Prostate gland (tissue), 2 donors: ENCODE data around the gene FBN2. TPM values are rescaled to one million over a fixed set of nuclear protein-coding genes. Genes with fewer than 3 reads are reported as not detected.

Source experiments
- DNase-seq: peaks from one replicate; pipeline ENCODE4 v3.0.0-alpha.2; 2019; ENCODE audit warnings: low spot score
- H3K27ac ChIP-seq, 2 donors: fragments of 200-600 bp; sonication (generic); 2 replicates each; pipeline ENCODE4 v1.5.1; 2017 to 2019
- H3K27me3 ChIP-seq: fragments of 200-600 bp; sonication (generic); replicated peaks from 2 replicates; pipeline ENCODE4 v1.5.1; 2019; ENCODE audit not compliant: insufficient read depth
- H3K36me3 ChIP-seq, 2 donors: fragments of 200-600 bp; sonication (generic); 1 replicate in 1 of 2; 2 replicates in 1 of 2; pipeline versions ENCODE4 v1.5.1 to v1.8.1; 2017 to 2019
- H3K4me1 ChIP-seq: fragments of 200-600 bp; sonication (generic); replicated peaks from 2 replicates; pipeline ENCODE4 v1.5.1; 2019
- H3K4me3 ChIP-seq, 2 donors: fragments of 200-600 bp; sonication (generic); 2 replicates each; pipeline ENCODE4 v1.5.1; 2017 to 2019
- H3K9me3 ChIP-seq: fragments of 200-600 bp; sonication (generic); 2 replicates; pipeline ENCODE4 v1.5.1; 2017
- CTCF ChIP-seq, 4 experiments: fragments of 200-600 bp in 2 of 4; fragments of 450-650 bp in 2 of 4; sonication (generic) in 2 of 4; IDR thresholded peaks; 1 replicate in 3 of 4; 2 replicates in 1 of 4; pipeline ENCODE4 v1.5.1; 2016 to 2019; ENCODE audit warnings: antibody characterized with exemption in 4 of 4, mild to moderate bottlenecking in 2 of 4, moderate library complexity in 2 of 4
- POLR2A ChIP-seq: fragments of 450-650 bp; IDR thresholded peaks from one replicate; pipeline ENCODE4 v1.6.1; 2016; ENCODE audit warnings: antibody characterized with exemption, mild to moderate bottlenecking
- POLR2AphosphoS5 ChIP-seq: sonication (generic); formaldehyde crosslinking; IDR thresholded peaks from one replicate; pipeline ENCODE4 v1.6.1; 2017; ENCODE audit warnings: antibody characterized with exemption
- WGBS: methylation state at CpG from one replicate; pipeline ENCODE4 v1.1.5; 2018; 5-methylcytosine and 5-hydroxymethylcytosine counted together
- intact Hi-C: fragments of 100-400 bp; cut with DNase I; formaldehyde crosslinking; loops from one replicate; pipeline ENCODE4 v1.14.2; 2022
- total RNA-seq, 2 donors: library from RNA; depleted of rRNA; stranded (reverse); fragments of >200 nt; gene quantifications; one replicate each; pipeline ENCODE4 v1.1.0, GENCODE V29; 2016

Gene FBN2
- total RNA-seq, 2 donors from 2014 or later: 0.82 to 6.6 TPM

DNA sequence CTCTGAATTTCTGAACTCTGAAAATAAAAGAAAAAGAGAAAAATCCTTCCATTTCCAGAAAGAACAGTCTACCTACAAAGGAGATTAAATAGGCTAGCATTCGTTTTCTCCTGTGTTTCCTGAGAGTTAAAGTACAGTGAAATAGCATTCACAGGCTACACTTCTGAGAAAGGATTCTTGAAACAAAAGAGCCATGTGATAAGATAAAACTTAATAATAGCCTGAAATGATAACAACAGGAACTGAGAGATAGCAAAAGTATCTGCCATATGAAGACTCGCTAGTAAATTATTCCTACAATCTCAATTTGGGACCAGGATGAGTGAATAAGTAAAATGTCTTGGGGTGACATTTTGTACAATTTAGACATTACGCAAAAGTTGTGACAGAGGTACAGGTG lies 62.4 kb downstream of the FBN2 start:
- no peaks in the 10 kb centered on the region for H3K4me1 ChIP-seq
- no peaks in the 10 kb centered on the region for H3K9me3 ChIP-seq
- no peak for DNase-seq
- no peak overlapping the region for H3K4me3 ChIP-seq
- intact Hi-C loops: no loop called here
- WGBS: 89% methylated on average over 3 of the region's 3 CpGs
- H3K36me3 ChIP-seq: no peaks in the 10 kb centered on the region
- H3K27ac ChIP-seq: no peak overlapping the region
- TF ChIP-seq CTCF (IDR thresholded peaks at IDR 0.05) (no peak), POLR2AphosphoS5 (no peak), POLR2A (no peak)
- H3K27me3 ChIP-seq: no peaks in the 10 kb centered on the region

- Histone ChIP-seq H3K9me3 (no peaks in the 10 kb centered on the region), H3K36me3 (no peaks in the 10 kb centered on the region), H3K27me3 (no peaks in the 10 kb centered on the region), H3K27ac (no peak overlapping the region), H3K4me3 (no peak overlapping the region), H3K4me1 (no peaks in the 10 kb centered on the region)
- no peak for DNase-seq
- 92% methylated on average over 4 of the region's 4 CpGs for WGBS
- intact Hi-C loops: no loop called here
- no peak for TF ChIP-seq POLR2A
- no peak for TF ChIP-seq CTCF (IDR thresholded peaks at IDR 0.05)
- no peak for TF ChIP-seq POLR2AphosphoS5
These were observed 65.1 kb downstream of the FBN2 start for GRCh38 chr5:128472919-128473318.

- no peak for DNase-seq
- no peaks in the 10 kb centered on the region for H3K4me1 ChIP-seq
- H3K9me3 ChIP-seq: no peaks in the 10 kb centered on the region
- intact Hi-C loops: no loop called here
- H3K27ac ChIP-seq: no peak overlapping the region
- TF ChIP-seq POLR2A (no peak), POLR2AphosphoS5 (no peak), CTCF (IDR thresholded peaks at IDR 0.05) (no peak)
- H3K27me3 ChIP-seq: no peaks in the 10 kb centered on the region
- 61% methylated on average over 2 of the region's 2 CpGs for WGBS
- no peaks in the 10 kb centered on the region for H3K36me3 ChIP-seq
- no peak overlapping the region for H3K4me3 ChIP-seq
These were observed 66.0 kb downstream of the FBN2 start for GRCh38 chr5:128472036-128472435.

- H3K27ac ChIP-seq: no peak overlapping the region
- TF ChIP-seq POLR2AphosphoS5 (no peak), CTCF (IDR thresholded peaks at IDR 0.05) (no peak), POLR2A (no peak)
These were observed 67.4 kb downstream of the FBN2 start for GRCh38 chr5:128470663-128471062.

GRCh38 chr5:128469912-128470311 lies 68.1 kb downstream of the FBN2 start:
- TF ChIP-seq POLR2A (no peak), CTCF (IDR thresholded peaks at IDR 0.05) (no peak), POLR2AphosphoS5 (no peak)
- no peak for DNase-seq
- no peaks in the 10 kb centered on the region for H3K9me3 ChIP-seq
- no peaks in the 10 kb centered on the region for H3K4me1 ChIP-seq
- intact Hi-C loops: no loop called here
- no peaks in the 10 kb centered on the region for H3K27me3 ChIP-seq
- WGBS: 82% methylated on average over 2 of the region's 2 CpGs
- H3K36me3 ChIP-seq: no peaks in the 10 kb centered on the region
- H3K4me3 ChIP-seq: no peak overlapping the region
- H3K27ac ChIP-seq: no peak overlapping the region

More at GRCh38 chr5:128470663-128471062, 67.4 kb downstream of the FBN2 start:
- intact Hi-C loops: no loop called here
- H3K4me3 ChIP-seq: no peak overlapping the region
- no peaks in the 10 kb centered on the region for H3K9me3 ChIP-seq
- H3K4me1 ChIP-seq: no peaks in the 10 kb centered on the region
- no peaks in the 10 kb centered on the region for H3K36me3 ChIP-seq
- H3K27me3 ChIP-seq: no peaks in the 10 kb centered on the region
- DNase-seq: no peak
- 95% methylated on average over 1 of the region's 1 CpG for WGBS
